Loucy (cell line): ENCODE data around the gene C19orf67.

ENCODE experiments used
- EZH2phosphoT487 ChIP-seq: fragments of 200-600 bp; IDR thresholded peaks from 2 replicates; pipeline ENCODE4 v1.6.1; 2018; ENCODE audit warnings: antibody characterized with exemption, mild to moderate bottlenecking, moderate library complexity, borderline replicate concordance
- TF ChIP-seq, protein P1 (sequence below): fragments of 200-600 bp; sonication (generic); conservative IDR thresholded peaks from 2 replicates; pipeline ENCODE4 v1.5.1; 2014; ENCODE audit warnings: mild to moderate bottlenecking, antibody characterized with exemption, low read length

DNA sequence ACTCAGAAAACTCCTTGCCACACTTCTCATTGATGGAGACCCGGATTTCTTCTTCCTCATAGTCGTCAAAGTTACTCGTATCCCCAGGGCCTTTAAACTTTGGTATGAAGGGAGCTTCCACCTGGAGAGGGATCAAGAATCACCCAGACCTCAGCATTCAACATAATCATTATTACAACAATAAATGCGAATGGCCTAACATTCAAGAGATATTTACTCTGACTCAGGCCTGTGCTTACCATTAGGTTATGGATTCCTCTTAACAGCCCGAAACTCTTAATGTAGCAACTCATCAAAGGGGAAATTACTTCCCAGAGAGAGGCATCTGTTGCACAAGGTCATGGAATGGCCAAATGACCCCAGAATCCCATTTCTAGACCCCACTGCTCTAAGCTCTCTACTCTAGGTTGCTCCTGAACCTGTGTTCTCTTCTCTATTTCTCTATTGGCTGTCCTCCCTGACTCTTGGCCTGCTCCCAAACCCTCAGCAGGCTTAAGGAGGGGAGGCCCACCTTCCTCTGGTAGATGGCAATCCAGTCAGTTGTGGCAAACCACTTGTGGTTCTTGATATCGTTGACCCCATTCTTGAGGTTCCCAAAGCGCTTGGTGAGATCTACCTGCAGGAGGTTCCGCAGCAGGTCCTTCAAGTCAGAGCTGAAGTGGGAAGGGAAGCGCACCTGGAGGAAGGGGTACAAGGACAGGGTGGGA is 7.7 kb upstream of the C19orf67 start:
- no peak for TF ChIP-seq EZH2phosphoT487
- TF ChIP-seq, protein P1, sequence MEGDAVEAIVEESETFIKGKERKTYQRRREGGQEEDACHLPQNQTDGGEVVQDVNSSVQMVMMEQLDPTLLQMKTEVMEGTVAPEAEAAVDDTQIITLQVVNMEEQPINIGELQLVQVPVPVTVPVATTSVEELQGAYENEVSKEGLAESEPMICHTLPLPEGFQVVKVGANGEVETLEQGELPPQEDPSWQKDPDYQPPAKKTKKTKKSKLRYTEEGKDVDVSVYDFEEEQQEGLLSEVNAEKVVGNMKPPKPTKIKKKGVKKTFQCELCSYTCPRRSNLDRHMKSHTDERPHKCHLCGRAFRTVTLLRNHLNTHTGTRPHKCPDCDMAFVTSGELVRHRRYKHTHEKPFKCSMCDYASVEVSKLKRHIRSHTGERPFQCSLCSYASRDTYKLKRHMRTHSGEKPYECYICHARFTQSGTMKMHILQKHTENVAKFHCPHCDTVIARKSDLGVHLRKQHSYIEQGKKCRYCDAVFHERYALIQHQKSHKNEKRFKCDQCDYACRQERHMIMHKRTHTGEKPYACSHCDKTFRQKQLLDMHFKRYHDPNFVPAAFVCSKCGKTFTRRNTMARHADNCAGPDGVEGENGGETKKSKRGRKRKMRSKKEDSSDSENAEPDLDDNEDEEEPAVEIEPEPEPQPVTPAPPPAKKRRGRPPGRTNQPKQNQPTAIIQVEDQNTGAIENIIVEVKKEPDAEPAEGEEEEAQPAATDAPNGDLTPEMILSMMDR: no peak
